ENCODE results near the gene RASIP1.

DNA sequence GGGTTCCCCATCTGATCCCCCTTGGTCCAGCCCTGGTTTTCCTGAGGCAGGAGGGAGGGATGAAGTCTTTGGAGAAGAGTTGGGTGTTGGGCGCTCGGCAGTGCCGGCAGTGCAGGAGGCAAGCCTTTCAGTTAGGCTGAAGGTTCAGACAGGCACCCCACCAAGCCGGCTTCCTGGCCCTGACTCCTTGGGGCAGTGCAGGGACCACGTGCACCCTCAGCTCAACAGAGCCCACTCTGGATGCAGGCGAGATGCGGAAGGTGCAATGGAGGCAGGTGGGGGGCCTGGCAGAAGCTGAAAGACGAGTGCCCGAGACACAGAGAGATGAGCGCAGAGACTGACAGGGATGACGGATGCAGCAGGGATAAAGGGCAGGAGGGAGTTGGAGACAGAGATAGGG, 31.9 kb downstream of the RASIP1 start:
- TF ChIP-seq, protein P1, sequence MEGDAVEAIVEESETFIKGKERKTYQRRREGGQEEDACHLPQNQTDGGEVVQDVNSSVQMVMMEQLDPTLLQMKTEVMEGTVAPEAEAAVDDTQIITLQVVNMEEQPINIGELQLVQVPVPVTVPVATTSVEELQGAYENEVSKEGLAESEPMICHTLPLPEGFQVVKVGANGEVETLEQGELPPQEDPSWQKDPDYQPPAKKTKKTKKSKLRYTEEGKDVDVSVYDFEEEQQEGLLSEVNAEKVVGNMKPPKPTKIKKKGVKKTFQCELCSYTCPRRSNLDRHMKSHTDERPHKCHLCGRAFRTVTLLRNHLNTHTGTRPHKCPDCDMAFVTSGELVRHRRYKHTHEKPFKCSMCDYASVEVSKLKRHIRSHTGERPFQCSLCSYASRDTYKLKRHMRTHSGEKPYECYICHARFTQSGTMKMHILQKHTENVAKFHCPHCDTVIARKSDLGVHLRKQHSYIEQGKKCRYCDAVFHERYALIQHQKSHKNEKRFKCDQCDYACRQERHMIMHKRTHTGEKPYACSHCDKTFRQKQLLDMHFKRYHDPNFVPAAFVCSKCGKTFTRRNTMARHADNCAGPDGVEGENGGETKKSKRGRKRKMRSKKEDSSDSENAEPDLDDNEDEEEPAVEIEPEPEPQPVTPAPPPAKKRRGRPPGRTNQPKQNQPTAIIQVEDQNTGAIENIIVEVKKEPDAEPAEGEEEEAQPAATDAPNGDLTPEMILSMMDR (IDR thresholded peaks at IDR 0.05): no peak
- no peak for TF ChIP-seq POLR2A (IDR thresholded peaks at IDR 0.05)

All from heart left ventricle (tissue), 13 donors.